HG02571 (cell line): ENCODE data around the gene ALS2CL.

Experiments used
- ATAC-seq: cut with Tn5 transposase; IDR thresholded peaks from one replicate; pipeline ENCODE4 v1.9.1; 2021; ENCODE audit warnings: mild to moderate bottlenecking, moderate library complexity; ENCODE audit not compliant: unreplicated experiment

The ALS2CL gene

DNA sequence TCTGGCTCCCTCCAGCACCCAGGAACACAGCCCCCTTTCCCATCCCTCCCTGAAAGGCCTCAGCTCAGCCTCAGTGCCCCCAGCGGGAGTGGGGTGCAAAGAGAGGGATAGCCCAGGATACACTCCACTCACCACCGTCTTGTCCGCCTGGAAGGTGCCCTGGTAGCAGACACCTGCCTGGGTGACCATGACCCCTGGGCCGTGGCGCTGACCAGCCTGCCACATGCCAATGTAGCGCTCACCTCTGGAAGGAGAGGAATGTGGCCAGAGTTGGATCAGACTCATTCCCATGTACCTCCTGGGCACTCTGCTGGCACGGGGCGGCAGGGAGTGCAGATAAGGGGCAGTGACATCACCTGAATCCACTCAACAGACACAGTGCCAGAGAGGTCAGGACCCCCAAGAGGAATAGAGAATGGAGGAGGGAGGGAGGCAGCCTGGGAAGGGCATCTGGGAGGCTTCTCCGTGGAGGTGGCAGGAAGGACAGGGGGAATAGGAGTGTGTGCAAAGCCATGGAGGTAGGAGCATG, 13.1 kb downstream of the ALS2CL start:
- no peak for ATAC-seq

DNA sequence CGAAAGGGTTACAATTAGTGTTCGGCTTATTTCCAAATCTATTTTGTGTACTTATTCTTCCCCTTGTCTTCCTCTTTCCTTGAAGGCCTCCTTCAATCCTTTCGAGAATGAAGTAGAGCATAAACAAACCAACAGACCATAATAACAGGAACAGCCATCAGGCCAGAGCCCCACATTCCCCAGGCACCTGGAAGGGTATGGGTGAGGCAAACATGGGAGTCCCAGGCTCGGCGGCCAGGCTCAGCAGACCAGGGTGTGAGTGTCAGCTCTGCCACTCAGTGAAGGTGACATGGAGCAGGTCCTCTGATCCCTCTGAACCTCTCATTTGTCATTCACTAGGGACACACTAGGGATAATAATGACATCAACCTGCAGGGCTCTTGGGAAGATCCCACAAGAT, 13.8 kb downstream of the ALS2CL start:
- ATAC-seq = no peak

DNA sequence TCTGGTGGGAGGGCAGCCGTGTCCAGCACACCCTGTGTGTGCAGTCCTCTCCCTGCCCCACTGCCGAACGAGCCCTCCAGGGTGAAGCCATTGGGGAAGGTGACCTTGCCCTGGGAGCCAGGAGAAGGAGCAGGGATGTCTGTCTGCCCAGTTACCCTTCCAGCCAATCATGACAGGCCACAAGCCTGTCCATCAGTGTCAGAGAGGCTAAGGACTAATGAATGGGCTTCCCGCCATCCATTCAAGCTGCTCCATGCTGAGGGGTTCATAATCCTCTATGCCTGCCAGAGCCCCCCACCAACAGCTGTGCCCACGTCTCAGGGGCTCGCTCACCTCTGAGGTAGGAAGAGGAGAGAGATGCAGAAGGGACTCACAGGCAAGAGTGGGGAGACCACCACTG, 15.2 kb downstream of the ALS2CL start:
- no peak for ATAC-seq

DNA sequence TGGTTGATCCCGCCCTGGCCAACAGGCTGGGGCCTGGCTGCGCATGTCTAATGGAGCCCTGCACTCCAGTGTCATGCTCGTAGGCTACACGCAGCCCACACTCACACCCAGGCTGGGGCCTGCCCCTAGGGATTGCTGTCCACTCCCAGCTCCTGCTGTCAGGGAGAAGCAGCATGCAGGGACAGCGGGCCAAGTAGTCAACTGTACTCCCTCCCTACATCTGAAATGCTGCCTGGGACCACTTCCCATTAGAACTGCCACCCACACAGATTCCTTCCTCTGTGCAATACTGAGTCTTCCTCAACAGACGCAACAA, 16.1 kb downstream of the ALS2CL start:
- no peak for ATAC-seq

DNA sequence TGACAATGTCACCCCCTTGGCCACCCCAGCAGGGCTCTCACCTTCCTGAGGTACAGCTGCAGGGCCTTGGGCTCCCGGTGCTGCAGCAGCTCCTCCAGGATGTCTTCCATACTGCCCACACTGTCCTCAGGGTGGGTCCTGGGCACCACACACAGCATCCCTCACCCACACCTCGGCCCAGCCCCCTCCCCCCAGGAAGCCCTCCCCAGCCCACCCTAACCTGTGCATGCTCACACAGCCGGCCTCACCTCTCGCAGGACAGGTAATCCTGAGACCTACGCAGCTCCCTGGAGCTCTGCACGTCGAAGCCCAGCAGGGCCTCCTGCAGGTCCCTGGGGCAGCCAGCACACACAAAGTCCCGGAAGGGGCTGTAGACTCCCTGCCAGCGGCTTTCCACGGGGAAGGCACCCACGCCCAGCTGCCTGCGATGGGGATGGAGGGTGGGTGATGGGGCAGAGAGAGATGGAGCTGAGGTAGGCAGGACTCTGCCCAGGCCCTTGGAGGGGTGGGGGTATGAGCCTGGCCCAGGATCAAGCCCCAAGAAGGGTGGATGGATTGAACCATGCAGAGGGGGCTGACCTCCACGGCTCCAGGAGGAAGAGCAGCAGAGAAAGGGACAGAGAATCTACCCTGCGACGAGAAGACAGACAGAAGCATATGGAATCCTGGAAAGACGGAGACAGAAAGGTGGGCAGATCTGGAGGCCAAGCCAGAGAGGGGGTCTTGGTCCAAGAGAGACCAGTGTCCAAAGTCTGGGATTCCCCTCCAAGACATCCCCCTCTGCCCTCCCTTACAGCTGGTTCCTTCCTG, 16.7 kb downstream of the ALS2CL start:
- ATAC-seq = no peak

DNA sequence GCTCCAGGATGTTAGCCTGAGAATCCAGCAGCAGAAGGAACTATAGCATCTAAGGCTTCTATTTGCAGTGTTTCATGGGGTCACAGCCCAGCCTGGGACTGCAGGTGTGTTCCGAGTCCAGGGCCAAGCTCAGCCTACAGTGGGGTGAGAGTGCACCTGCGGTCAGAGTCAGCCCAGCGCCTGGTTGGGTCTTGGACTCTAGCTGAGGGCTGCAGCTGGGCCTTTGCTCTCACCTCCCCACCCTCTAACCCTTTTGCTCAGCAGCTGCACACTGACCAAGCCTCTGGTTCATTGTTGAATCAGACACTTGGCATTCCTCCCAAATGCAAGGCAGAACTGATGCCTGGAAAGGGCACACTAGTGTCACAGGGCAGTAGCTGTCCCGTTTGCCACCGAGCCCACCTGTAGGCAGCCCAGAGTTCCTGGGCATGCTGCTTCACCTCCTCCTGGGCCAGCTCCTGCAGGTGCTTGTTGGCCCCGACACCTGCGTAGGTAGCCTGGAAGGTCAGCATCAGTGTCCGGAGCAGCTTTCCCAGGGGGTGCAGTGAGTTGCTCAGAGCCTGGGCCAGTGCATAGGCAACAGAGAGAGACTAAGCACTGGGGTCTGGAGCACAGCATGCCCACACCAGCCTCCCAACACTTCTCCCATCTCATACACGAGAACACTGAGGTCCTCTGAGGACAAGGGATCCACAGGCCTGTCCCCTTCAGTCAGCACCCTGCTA, 17.5 kb downstream of the ALS2CL start:
- ATAC-seq = no peak

DNA sequence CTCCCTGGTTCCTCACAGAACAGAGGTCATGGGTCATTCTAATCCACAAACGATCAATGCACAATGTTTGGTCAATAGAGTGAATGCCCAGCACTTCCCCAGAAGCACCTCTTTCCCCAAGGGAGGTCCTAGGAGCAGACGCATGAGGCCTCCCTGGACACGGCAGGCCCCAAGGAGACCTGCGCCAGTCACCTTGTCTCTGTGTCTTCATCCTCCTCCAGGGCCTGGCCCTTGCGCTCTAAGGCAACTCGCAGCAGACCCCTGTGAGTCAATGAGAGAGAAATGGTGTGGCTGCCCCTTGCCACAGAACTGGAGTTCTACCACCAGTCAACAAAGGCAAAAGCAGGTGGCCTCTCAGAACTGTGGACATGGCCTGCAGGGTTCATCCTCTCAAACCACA, 18.1 kb downstream of the ALS2CL start:
- ATAC-seq = no peak

DNA sequence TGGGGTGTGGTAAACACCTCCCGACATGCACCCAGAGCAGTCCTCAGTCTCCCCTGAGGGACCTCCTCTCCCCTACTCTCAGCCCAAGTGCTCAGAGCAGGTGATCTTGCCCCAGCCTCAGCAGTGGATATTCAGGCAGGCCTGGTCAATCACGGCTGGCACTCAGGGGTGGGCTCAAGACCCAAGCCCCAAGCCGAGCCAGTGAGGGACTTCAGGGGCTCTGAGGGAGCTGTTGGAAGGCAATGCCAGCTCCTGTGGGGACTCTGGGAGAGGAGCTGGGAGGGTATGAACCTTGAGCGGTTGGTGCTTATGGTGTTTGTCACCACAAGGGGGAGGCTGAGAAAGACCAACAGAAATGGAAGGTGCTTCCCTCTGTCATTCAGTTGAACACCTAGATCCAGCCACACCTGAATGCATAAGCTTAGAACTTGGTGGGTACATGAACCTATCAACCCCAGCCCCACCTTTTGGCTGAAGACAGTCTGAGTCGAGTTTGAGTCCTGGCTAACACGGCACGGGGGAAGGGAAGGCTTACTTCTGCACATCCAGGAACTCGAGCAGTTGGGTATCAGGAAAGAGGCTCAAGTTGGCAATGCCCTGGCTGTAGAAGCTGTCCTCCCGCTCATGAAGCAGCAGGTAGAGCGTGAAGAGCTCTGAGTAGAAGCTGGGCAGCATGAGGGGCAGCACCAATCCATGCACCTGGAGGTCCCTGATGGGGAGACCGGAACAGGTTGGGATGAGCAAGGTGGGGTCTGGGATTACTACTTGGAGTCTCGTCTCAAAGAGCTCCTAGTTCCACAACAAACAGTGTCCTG, 19.2 kb downstream of the ALS2CL start:
- ATAC-seq = no peak

DNA sequence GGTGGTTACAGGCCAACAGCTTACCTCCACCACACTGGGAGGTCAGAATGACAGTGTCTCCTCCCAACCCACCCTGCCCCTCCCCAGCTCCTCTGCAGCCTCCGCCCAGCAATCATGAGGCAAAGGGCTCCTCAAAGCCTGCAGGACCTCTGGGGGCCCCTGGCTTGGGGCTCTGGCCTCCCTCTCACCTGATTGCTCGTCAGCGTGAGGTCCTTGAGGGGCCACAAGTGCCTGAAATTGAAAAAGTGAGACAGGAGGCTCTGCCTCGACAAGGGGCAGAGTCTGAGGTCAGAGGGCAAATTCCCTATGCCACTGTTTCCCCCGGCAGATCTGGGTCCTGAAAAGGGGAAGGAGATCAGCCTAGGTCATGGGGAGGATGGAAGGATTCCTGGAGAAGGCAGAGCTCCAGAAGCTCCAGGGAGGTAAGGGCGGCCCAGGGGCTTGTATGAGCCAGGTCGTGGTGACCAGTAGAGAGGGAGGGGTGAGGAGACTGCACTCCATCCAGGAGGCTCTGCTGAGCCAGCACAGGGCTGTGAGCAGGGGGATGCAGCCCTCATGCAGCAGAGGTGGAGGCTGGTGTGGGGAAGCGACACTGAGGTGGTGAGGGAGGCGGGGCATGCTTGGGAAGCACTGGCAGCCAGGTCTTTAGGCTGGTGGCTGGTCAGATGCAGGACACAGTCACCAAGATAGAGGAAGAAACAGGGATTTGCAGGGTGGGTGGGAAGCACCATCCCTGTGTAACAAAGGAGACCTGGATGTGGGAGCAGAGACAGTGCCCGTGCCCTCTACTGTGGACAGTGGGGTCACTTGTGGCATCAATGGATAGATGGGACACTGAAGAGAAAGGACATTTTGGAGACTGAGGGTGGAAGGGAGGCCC, 20.1 kb downstream of the ALS2CL start:
- no peak for ATAC-seq

DNA sequence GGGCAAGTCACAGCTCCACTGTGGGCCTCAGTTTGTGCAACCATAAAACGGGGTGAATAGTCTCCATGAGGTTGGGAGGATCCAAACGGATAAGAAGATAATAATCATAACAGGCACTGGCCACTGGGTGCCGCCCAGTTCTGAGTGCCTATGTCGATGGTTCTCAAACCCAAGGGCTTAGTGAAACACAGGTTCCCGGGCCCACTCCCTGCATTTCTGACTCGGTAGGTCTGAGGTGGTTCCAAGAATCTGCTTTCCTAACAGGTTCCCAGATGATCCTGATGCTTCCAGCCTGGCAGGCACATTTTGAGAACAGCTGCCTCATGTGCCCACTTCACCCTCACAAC, 21.2 kb downstream of the ALS2CL start:
- no peak for ATAC-seq

DNA sequence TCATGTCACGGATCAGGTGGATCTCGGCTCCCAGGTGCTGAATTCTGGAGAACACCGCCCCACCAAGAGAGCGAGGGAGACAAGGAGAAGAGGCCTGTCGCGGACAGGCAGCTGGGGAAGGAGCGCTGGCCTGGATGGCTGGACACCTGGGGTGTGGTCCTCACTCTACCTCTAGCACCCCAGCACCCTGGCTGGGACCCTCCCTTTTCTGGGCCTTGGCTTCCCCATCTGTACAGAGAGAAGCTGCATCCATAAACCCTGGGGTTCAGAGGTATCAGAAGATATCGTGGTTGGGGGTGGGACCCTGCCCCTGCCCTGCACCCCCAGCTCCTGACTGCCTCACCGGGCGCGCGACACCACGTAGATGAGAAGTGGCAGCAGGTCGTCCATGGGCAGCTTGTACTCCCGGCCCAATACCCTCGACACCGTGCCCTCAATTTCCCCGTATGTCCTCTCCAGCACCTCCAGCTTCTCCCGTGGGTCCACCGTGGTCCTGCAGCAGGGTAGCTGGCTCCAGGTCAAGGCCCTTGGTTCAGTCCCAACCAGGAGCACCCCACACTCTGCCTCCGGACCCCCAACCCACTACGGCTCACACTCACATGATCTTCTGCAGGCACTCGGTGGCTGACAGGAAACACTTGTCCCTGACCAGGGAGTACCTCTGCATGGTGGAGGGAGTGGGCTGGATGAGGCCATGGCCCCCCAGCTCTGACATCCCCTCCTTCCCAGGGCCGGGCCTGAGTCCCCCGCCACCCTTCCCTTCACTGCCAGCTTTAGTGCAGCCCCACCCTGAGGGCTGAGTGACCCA, 21.7 kb downstream of the ALS2CL start:
- no peak for ATAC-seq

DNA sequence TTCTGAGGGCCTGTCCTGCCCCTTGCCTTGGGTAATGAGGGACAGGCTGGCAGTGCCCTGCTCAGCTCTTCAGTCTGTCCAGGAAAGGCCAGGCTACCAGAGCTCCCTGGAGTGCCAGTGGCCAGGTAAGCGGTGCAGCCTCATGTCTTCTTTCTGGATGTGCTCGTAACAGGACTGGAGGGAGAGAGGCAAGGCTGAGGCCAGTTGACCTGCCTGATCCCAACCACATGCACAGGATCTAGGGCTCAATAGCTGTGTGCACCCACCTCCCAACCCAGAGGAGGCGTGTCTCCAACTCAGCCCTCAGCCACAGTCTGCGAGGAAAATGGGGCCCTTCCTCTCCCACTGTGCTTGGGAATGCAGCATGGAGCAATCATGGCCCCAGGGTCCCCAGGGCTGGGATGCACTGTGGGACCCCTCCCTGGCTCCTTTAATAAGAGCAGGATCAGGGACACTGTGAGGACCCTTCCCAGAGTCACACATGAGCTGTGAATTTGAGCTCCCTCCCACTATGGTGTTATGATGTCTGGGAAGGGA, 22.5 kb downstream of the ALS2CL start:
- ATAC-seq = no peak

DNA sequence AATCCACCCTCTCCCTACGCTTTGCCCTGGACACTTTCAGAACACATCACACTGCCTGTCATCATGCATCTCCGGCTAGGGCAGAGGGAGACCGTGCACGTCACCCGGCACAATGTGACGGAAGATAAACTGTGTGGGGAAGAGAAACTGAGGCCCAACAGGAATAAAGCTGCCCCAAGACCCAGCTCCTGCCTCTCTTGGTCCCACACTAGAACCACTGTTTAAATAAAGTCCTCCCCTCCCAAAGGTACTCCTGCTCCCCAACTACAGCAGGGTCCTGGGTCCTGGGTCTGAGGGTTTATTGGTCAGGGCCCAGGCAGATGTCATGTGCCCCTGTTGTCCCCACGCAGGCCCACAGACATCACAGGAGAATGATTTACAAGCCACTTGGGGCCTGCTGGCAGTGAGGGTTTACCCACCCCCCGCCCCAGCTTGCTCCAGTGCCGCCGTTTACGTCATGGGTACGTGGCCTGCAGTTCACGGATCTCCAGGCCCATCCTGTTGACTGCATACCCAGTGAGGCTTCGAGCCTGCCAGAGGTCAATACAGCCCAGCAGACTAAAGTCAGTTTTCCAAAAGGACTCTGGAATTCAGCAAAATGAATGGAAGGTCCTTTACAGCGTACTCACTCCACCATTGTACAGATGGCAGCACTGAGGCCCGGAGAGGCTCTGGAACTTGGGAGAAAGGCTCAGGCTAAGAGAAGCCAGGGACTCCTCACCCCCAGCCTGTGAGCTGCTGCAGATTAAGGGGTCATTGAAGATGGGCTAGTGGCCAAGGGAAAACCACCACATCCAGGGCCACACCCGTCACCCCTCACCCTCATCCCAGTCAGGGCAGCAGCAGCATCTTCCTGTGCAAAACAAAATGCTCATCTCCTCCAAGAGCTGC, 23.2 kb downstream of the ALS2CL start:
- ATAC-seq = no peak

DNA sequence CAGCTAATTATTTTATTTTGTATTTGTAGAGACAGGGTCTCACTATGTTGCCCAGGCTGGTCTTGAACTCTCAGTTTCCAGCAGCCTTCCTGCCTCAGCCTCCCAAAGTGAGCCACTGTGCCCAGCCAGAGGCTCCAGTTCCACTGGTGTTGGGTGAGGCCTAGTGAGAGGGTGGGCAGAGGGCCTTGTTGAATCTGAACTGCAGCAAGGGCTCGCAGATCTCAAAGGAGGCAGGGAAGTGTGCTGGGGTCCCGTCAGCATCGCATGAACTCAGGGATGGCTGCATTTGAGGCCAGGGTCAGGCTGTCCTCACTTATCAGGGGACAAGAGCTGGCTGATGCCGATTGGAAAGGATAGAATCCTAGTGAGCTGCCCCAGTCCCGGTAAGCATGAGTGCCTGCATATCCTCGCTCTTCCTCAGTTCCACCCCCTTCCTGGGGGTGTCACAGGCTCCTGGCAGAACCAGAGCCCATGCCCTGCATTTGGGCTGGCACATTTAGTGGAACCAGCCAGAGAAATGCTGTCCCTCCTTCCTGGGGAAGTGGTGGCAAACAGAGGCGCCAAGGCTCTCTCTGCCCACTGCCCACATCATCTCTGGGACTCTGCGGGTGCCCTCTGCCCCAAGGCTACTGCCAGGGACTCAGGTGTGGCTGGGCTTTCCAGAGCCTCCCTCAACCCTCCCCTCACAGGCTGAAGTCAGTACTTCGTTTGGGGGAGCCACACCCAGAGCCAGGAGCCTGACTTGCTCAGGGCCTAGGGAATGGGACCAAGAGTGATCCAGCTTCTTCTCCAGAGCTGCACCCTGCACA, 24.1 kb downstream of the ALS2CL start:
- ATAC-seq = no peak

DNA sequence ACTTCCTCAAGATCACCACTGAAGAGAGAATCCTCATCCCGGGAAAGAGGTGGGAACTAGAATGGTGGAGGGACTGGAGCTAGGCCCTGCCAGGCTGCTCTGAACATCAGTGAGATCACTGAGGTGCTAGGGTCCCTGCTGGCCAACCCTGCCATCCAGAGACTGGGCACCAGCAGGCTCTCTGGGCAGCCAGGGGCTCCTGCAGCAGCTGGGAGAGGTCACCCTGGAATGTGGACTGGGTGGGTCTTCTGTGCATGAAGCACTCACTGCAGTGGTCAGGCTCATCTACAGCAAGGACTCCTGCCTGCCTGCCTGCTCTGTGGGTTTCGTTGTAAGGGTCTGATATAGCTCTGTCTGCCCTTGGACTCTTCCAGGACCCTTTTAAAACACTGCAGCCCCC, 24.9 kb downstream of the ALS2CL start:
- ATAC-seq = no peak

DNA sequence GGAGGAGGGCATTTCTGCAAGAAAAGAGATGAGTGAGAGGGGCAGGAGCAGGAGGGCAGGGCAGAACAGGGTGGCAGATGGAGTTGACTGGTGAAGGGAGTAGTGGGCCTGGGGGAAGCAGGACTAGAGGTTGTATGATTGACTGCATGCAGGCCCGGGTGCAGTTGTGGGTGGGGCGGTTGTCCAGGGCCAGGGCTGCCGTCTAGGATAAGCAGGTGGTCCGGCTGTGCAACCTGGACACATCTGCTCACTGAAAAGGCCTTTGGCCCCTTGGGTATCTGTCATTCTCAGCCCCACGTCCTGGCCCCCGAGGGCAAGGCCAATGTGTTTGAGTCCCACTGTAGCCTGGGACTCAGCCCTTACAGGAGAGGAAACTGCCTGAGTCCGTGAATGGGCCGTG, 25.4 kb downstream of the ALS2CL start:
- no peak for ATAC-seq

DNA sequence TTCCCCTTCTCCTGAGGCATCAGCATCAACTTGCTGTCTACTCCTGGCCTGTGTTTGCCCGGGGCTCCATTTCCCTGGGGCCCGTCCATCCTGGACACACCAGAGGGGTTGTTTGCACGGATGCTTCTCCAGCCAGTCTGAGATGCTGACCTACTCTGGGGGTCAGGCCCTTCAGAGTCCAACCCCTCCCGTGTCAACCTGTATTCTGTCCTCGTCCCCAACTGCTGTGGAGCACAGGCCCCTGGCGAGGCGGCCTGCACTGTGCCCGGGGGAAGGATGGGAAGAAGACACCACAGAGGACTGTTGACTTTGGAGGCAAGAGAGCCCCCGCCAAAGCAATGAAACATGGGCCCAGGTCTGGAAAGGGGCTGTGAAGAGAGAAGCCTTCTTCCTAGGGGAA, 25.8 kb downstream of the ALS2CL start:
- no peak for ATAC-seq
